Natural killer cell (primary cell): ENCODE results near the gene CCDC88C. TPM values are rescaled to one million over a fixed set of nuclear protein-coding genes. Genes with fewer than 3 reads are reported as not detected.
A peak's percentile ranks its signal among the peaks of the same experiment; 100 is the strongest.

Experiments used
- ATAC-seq, 3 donors: fragments of 150-1000 bp in 2 of 3; fragments of 200-7000 bp in 1 of 3; cut with Tn5 transposase; 1 replicate in 1 of 3; 2 replicates in 2 of 3; pipeline ENCODE4 v1.10.0; 2021; ENCODE audit warnings: mild to moderate bottlenecking in 2 of 3, moderate library complexity in 2 of 3
- DNase-seq, 2 donors: peaks; one replicate each; pipeline versions ENCODE4 v3.0.0 to v3.0.0-alpha.2; 2013 to 2021; ENCODE audit warnings: mixed read lengths in 1 of 2
- H3K27ac ChIP-seq: one replicate; pipeline ENCODE4 v1.5.1; 2013; ENCODE audit warnings: mild to moderate bottlenecking, low read length
- H3K27me3 ChIP-seq: one replicate; pipeline ENCODE4 v1.6.1; 2013; ENCODE audit warnings: low read length; ENCODE audit not compliant: control insufficient read depth, insufficient read depth
- H3K36me3 ChIP-seq: one replicate; pipeline ENCODE4 v1.6.1; 2013; ENCODE audit warnings: low read length; ENCODE audit not compliant: control insufficient read depth, insufficient read depth
- H3K4me1 ChIP-seq: one replicate; pipeline ENCODE4 v1.6.1; 2013; ENCODE audit warnings: low read length; ENCODE audit not compliant: control insufficient read depth, insufficient read depth
- H3K4me3 ChIP-seq: one replicate; pipeline ENCODE4 v1.5.1; 2013; ENCODE audit warnings: low read length
- H3K9me3 ChIP-seq: one replicate; pipeline ENCODE4 v1.6.1; 2013; ENCODE audit warnings: low read length; ENCODE audit not compliant: control insufficient read depth, insufficient read depth
- H3K27ac Mint-ChIP-seq, 2 donors: one replicate each; pipeline ENCODE4 v1.8.0; 2022; ENCODE audit warnings: mild to moderate bottlenecking in 2 of 2, mixed read lengths in 2 of 2, moderate library complexity in 1 of 2
- H3K27me3 Mint-ChIP-seq, 2 donors: one replicate each; pipeline ENCODE4 v1.8.0; 2022; ENCODE audit warnings: low read depth in 2 of 2, mixed read lengths in 2 of 2
- H3K36me3 Mint-ChIP-seq: one replicate; pipeline ENCODE4 v1.8.0; 2022; ENCODE audit warnings: mixed read lengths
- H3K4me1 Mint-ChIP-seq, 2 donors: one replicate each; pipeline ENCODE4 v1.8.0; 2022; ENCODE audit warnings: mixed read lengths in 2 of 2
- H3K4me3 Mint-ChIP-seq: one replicate; pipeline ENCODE4 v1.8.0; 2022; ENCODE audit warnings: mild to moderate bottlenecking, moderate library complexity, mixed read lengths
- H3K9me3 Mint-ChIP-seq, 2 donors: one replicate each; pipeline ENCODE4 v1.8.0; 2022; ENCODE audit warnings: mixed read lengths in 2 of 2
- CTCF ChIP-seq: fragments of 200-600 bp; IDR thresholded peaks from one replicate; pipeline ENCODE4 v1.8.0; 2022; ENCODE audit warnings: antibody characterized with exemption
- WGBS: methylation state at CpG from one replicate; pipeline ENCODE4 v1.1.7; 2013; ENCODE audit warnings: missing lambda C conversion rate; ENCODE audit not compliant: insufficient coverage; 5-methylcytosine and 5-hydroxymethylcytosine counted together
- intact Hi-C: fragments of 100-400 bp; cut with micrococcal nuclease; formaldehyde crosslinking; loops from one replicate; pipeline ENCODE4 v1.14.2; 2022
- total RNA-seq, 4 donors: library from RNA; stranded (reverse); fragments of 120-200 nt in 1 of 4; gene quantifications; one replicate each; pipeline versions ENCODE4 v1.2.3 to v1.2.4, GENCODE V29; 2013 to 2022

The CCDC88C gene
- total RNA-seq, 3 donors from 2014 or later (not counting 1 experiment from before 2014, with no cell fraction given), result 432 to 516 (median 438) TPM

- Mint-ChIP-seq H3K4me3 (no peak overlapping the region), H3K27me3 (no peaks in the 10 kb centered on the region), H3K36me3 (peaks cover 20% of the 10 kb centered on the region), H3K9me3 (no peaks in the 10 kb centered on the region), H3K27ac (peak overlapping the region; percentile 44 to 59), H3K4me1 (peaks cover 25 to 30% of the 10 kb centered on the region in 2 donors)
- H3K9me3 ChIP-seq, result no peaks in the 10 kb centered on the region
- intact Hi-C loops, result no loop called here
- 96% methylated on average over 4 of the region's 4 CpGs for WGBS
- ATAC-seq, result no peak
- no peak for TF ChIP-seq CTCF
- H3K4me3 ChIP-seq, result no peak overlapping the region
- DNase-seq, result no peak
- H3K27ac ChIP-seq, result no peak overlapping the region
- peaks cover 18% of the 10 kb centered on the region for H3K4me1 ChIP-seq
- peaks cover 93% of the 10 kb centered on the region for H3K36me3 ChIP-seq
- no peaks in the 10 kb centered on the region for H3K27me3 ChIP-seq
These were observed 128.2 kb downstream of the CCDC88C start for GRCh38 chr14:91289464-91289863.

- WGBS, result 93% methylated on average over 28 of the region's 28 CpGs
- Histone ChIP-seq H3K4me3 (no peak overlapping the region), H3K4me1 (peaks cover 18% of the 10 kb centered on the region), H3K27me3 (no peaks in the 10 kb centered on the region), H3K36me3 (peaks cover 93% of the 10 kb centered on the region), H3K27ac (no peak overlapping the region), H3K9me3 (no peaks in the 10 kb centered on the region)
- H3K36me3 Mint-ChIP-seq, result peaks cover 25% of the 10 kb centered on the region
- H3K4me3 Mint-ChIP-seq, result no peak overlapping the region
- H3K9me3 Mint-ChIP-seq, result no peaks in the 10 kb centered on the region
- intact Hi-C loops, result no loop called here
- DNase-seq (no peak), ATAC-seq (no peak)
- peaks cover 25 to 34% of the 10 kb centered on the region in 2 donors for H3K4me1 Mint-ChIP-seq
- H3K27me3 Mint-ChIP-seq, result no peaks in the 10 kb centered on the region
- peak overlapping the region; percentile 44 to 59 for H3K27ac Mint-ChIP-seq
- no peak for TF ChIP-seq CTCF
These were observed 128.7 kb downstream of the CCDC88C start for GRCh38 chr14:91288876-91289275.

DNA sequence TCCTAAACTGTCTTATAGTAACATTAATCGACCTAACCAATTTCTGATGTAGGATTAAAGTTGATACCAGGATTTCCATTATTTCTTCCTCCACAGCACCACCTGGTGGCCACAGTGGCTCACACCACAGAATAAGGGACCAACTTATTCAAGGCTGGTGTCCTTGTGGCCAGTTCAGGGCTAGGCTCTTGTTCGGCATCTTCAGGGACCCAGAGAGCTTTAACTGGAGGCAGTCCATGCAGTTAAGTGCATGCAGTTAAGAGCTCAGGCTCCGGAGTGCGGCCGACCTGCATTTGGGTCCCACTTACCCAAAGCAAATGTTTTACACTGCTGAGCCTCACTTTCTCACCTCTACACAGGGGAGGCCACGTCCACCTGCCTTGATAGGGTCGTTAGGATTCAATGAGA, 131.1 kb downstream of the CCDC88C start:
- Mint-ChIP-seq H3K27me3 (no peaks in the 10 kb centered on the region), H3K9me3 (no peaks in the 10 kb centered on the region), H3K27ac (peak overlapping the region; percentile 81 to 83), H3K4me3 (no peak overlapping the region), H3K4me1 (peaks cover 33 to 36% of the 10 kb centered on the region in 2 donors), H3K36me3 (peaks cover 37% of the 10 kb centered on the region)
- 56% methylated on average over 7 of the region's 7 CpGs for WGBS
- no peaks in the 10 kb centered on the region for H3K27me3 ChIP-seq
- DNase-seq (peak; percentile 76 to 88), ATAC-seq (peak; percentile 76 to 82 (median 79))
- H3K27ac ChIP-seq, result peak overlapping the region; percentile 5
- peaks cover 20% of the 10 kb centered on the region for H3K4me1 ChIP-seq
- H3K36me3 ChIP-seq, result peaks cover 93% of the 10 kb centered on the region
- peak; percentile 83 for TF ChIP-seq CTCF
- H3K4me3 ChIP-seq, result no peak overlapping the region
- no peaks in the 10 kb centered on the region for H3K9me3 ChIP-seq
- intact Hi-C loops, result loop anchor here (1.0 kb wide), 2 partner anchors 109 to 386 kb away; no protein-coding TSS in a partner anchor
